Measurements from ENCODE around the gene BRINP3.

- TF ChIP-seq CTCF (IDR thresholded peaks at IDR 0.05) (no peak), POLR2A (IDR thresholded peaks at IDR 0.05) (no peak)
Observed at GRCh38 chr1:190479516-190479915, 1.9 kb upstream of the BRINP3 start.

Data from adrenal gland (tissue), 5 donors.